Thoracic aorta (tissue), 2 donors: ENCODE results near the gene NOC3L. TPM values are rescaled to one million over a fixed set of nuclear protein-coding genes. Genes with fewer than 3 reads are reported as not detected.

Experiments used
- ATAC-seq: fragments of 150-250 bp; one replicate; pipeline ENCODE4 v1.8.0; 2017; ENCODE audit warnings: low read depth; ENCODE audit not compliant: insufficient number of reproducible peaks, low FRiP score
- DNase-seq: peaks from one replicate; pipeline ENCODE4 v3.0.0-alpha.2; 2020; ENCODE audit warnings: low spot score
- H3K27ac ChIP-seq, 2 donors: fragments of 200-600 bp; sonication (generic); 1 replicate in 1 of 2; 2 replicates in 1 of 2; pipeline ENCODE4 v1.5.1; 2016; ENCODE audit warnings: mild to moderate bottlenecking in 2 of 2, moderate library complexity in 2 of 2
- H3K27me3 ChIP-seq: fragments of 200-600 bp; sonication (generic); replicated peaks from 2 replicates; pipeline ENCODE4 v1.6.0; 2016; ENCODE audit warnings: mild to moderate bottlenecking; ENCODE audit not compliant: insufficient read depth
- H3K36me3 ChIP-seq: fragments of 200-600 bp; sonication (generic); one replicate; pipeline ENCODE4 v1.5.1; 2016
- H3K4me1 ChIP-seq, 2 donors: fragments of 200-600 bp; sonication (generic); 1 replicate in 1 of 2; 2 replicates in 1 of 2; pipeline versions ENCODE4 v1.5.1 to v1.6.0; 2016; ENCODE audit warnings: low read depth in 2 of 2, mild to moderate bottlenecking in 1 of 2; ENCODE audit not compliant: control insufficient read depth in 1 of 2
- H3K4me3 ChIP-seq: fragments of 200-600 bp; sonication (generic); 2 replicates; pipeline ENCODE4 v1.5.1; 2016; ENCODE audit warnings: mild to moderate bottlenecking
- H3K9me3 ChIP-seq: fragments of 200-600 bp; sonication (generic); 2 replicates; pipeline ENCODE4 v1.5.1; 2016
- total RNA-seq, 2 donors: library from RNA; depleted of rRNA; stranded (reverse); fragments of >200 nt; gene quantifications; one replicate each; pipeline versions ENCODE4 v1.1.0 to v1.2.3, GENCODE V29; 2016
- TF ChIP-seq, protein P1 (sequence below): fragments of 200-600 bp; sonication (generic); IDR thresholded peaks from one replicate; pipeline ENCODE4 v1.5.1; 2019; ENCODE audit warnings: antibody characterized with exemption

The NOC3L gene, protein sequence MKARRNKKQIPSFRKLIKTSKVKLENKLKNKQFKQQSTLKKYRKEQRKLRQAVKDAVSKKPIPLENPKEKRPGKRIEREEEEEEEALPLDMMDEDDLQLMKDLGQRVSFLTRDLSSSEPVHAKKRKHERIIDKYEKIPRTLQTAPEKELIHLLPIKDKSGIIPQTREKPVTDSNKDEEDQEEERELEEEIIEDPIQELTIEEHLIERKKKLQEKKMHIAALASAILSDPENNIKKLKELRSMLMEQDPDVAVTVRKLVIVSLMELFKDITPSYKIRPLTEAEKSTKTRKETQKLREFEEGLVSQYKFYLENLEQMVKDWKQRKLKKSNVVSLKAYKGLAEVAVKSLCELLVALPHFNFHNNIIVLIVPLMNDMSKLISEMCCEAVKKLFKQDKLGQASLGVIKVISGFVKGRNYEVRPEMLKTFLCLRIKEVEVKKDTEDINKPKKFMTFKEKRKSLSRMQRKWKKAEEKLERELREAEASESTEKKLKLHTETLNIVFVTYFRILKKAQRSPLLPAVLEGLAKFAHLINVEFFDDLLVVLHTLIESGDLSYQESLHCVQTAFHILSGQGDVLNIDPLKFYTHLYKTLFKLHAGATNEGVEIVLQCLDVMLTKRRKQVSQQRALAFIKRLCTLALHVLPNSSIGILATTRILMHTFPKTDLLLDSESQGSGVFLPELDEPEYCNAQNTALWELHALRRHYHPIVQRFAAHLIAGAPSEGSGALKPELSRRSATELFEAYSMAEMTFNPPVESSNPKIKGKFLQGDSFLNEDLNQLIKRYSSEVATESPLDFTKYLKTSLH
- total RNA-seq: 10 to 100 TPM; 11.1 to 22.5 TPM

DNA sequence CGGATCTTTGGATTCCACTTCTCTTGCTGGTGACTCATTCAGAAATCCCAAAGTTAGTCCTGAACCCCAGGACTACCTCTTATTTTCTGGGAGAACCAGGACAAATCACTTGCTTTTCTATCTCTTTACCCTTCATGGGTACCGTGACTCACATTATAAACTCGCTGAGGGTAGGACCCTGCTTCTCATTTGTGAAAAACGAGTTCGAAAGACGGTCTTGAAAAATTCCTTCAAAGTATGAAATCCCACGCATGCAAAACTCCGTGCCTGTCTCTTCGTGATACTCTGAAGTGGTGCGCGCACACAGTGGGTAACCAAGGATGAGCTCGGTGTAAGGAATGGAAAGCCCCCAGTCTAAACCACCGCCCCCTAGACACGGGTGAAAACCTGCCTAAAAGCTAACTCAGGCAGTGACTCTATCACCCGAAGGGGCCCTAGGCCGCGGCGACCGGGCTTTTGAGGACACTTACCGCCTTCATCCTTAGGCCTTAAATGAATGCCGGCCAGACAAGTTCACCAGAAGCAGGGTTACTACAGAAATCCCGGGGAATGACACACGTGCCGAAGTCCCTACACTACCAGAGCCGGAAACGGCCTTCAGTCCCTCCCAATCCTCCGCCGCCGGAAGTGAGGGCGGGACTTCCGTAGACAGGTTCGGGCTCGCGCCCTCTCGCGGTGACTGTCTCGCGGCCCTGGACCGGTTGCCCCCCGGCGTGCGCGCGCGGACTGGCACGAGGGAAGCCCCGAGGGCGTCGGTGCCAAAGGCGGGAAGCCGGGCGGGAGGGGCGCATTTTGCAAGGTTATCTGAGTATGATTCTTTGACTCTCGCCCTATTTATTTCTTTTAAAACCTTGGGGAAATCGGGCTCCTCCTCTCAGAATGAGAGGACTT lies at the start of gene NOC3L:
NOC3L (minus strand) TSS at position 580 of the 891 bp plus-strand sequence; CDS start at position 479, 101 bp downstream.
- peak within 1 kb of the TSS; percentile 55 to 63 for H3K27ac ChIP-seq
- ATAC-seq: peak; percentile 71
- TF ChIP-seq, protein P1, sequence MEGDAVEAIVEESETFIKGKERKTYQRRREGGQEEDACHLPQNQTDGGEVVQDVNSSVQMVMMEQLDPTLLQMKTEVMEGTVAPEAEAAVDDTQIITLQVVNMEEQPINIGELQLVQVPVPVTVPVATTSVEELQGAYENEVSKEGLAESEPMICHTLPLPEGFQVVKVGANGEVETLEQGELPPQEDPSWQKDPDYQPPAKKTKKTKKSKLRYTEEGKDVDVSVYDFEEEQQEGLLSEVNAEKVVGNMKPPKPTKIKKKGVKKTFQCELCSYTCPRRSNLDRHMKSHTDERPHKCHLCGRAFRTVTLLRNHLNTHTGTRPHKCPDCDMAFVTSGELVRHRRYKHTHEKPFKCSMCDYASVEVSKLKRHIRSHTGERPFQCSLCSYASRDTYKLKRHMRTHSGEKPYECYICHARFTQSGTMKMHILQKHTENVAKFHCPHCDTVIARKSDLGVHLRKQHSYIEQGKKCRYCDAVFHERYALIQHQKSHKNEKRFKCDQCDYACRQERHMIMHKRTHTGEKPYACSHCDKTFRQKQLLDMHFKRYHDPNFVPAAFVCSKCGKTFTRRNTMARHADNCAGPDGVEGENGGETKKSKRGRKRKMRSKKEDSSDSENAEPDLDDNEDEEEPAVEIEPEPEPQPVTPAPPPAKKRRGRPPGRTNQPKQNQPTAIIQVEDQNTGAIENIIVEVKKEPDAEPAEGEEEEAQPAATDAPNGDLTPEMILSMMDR: peak; percentile 72

DNA sequence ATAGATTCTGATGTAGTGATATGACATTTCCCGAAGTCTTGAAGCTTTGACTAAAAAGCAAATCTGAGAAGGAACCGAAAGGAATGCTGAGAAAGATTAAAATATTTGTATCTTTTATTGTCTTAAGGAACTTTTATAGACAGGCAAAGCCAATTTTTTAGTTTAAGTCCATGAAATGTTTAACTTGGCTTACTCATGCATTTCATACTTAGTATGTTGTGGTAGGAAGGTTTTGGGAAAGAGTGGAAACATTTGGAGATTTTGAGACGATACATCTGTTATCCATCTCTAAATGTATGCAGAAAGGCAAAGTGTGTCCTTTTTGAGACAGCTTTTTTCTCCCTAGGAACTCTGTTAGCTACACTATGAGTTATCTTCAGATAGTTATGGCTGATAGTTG lies 49.7 kb upstream of the NOC3L start:
- Histone ChIP-seq H3K36me3 (no peaks in the 10 kb centered on the region), H3K27me3 (no peaks in the 10 kb centered on the region), H3K4me1 (peaks cover 10 to 26% of the 10 kb centered on the region in 2 donors), H3K27ac (no peak overlapping the region), H3K4me3 (no peak overlapping the region), H3K9me3 (no peaks in the 10 kb centered on the region)
- ATAC-seq (no peak), DNase-seq (no peak)
- TF ChIP-seq, protein P1: no peak

More for the DNA sequence above, at the start of gene NOC3L:
- DNase-seq: peak; percentile 85
- peaks cover 13 to 16% of the 10 kb centered on the region in 2 donors for H3K4me1 ChIP-seq
- no peaks in the 10 kb centered on the region for H3K36me3 ChIP-seq
- no peaks in the 10 kb centered on the region for H3K27me3 ChIP-seq
- H3K9me3 ChIP-seq: no peaks in the 10 kb centered on the region
- peak within 1 kb of the TSS; percentile 85 for H3K4me3 ChIP-seq

DNA sequence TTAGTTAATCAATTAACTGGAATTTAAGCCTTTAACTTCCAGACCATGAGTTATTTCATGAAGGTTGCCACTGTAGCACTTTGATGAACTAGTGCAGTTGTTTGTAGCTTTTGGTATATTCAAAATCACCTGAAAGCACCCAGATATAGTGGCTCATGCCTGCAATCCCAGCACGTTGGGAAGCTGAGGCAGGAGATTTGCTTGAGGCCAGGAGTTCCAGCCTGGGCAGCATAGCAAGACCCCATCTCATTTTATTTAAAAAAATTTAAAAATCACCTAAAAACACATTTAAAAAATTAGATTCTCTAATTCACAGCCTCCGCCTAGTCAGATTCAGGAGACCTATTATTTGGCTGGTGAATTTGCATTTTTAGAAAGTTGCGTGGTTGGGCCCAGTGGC lies 48.6 kb upstream of the NOC3L start:
- Histone ChIP-seq H3K9me3 (no peaks in the 10 kb centered on the region), H3K36me3 (no peaks in the 10 kb centered on the region), H3K27ac (no peak overlapping the region), H3K4me1 (peaks cover 10 to 26% of the 10 kb centered on the region in 2 donors), H3K4me3 (no peak overlapping the region), H3K27me3 (no peaks in the 10 kb centered on the region)
- ATAC-seq (no peak), DNase-seq (no peak)
- TF ChIP-seq, protein P1: no peak

DNA sequence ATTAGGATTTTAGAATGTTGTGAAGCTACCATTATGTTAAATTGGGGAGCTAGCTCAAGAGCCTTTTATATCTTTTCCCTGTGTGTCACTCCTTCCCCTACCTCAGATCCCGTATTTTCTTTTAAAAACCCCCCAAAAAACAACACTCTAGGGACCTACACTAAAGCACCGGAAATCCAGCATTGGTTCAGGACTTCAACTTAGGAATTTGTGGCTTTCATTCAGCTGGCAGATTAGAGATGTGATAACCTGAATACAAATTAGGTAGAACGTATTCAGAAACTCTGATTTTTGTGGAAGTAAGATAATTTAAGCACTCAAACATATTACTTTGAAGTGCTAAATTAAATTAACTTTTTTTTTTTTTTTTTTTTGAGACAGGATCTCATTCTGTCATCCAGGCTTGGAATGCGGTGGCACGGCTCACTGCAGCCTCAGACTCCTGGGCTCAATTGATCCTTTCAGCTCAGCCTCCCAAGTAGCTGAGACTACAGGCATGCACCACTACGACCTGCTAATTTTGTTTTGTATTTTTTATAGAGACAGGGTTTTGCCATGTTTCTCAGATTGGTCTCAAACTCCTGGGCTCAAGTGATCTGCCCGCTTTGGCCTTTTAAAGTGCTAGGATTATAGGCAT lies 46.4 kb upstream of the NOC3L start:
- H3K9me3 ChIP-seq: no peaks in the 10 kb centered on the region
- ATAC-seq (no peak), DNase-seq (no peak)
- TF ChIP-seq, protein P1: no peak
- no peaks in the 10 kb centered on the region for H3K27me3 ChIP-seq
- H3K36me3 ChIP-seq: no peaks in the 10 kb centered on the region
- no peak overlapping the region for H3K4me3 ChIP-seq
- no peak overlapping the region for H3K27ac ChIP-seq
- peaks cover 21 to 46% of the 10 kb centered on the region in 2 donors for H3K4me1 ChIP-seq
